ENCODE data around the gene FBXW12.

FBXW12 gene

DNA sequence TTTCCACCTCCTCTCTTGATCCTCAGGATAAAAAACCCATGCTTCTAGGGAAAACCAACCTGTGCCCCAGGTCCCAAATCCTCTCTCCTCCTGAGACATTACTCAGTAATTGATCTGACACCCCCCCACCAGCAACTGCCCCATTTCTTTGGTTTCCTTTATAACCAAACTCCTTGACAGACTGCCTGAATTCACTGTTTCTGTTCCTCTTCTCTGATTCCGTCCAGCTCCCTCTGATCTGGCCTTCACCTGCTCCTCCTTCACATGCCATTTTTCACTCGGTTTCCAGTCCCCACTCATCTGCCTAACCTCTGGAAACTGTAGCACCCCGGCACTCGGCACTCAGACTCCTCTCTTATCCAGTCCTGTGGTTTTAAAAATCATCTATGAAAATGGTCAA, 65.8 kb downstream of the FBXW12 start:
- DNase-seq: no peak

DNA sequence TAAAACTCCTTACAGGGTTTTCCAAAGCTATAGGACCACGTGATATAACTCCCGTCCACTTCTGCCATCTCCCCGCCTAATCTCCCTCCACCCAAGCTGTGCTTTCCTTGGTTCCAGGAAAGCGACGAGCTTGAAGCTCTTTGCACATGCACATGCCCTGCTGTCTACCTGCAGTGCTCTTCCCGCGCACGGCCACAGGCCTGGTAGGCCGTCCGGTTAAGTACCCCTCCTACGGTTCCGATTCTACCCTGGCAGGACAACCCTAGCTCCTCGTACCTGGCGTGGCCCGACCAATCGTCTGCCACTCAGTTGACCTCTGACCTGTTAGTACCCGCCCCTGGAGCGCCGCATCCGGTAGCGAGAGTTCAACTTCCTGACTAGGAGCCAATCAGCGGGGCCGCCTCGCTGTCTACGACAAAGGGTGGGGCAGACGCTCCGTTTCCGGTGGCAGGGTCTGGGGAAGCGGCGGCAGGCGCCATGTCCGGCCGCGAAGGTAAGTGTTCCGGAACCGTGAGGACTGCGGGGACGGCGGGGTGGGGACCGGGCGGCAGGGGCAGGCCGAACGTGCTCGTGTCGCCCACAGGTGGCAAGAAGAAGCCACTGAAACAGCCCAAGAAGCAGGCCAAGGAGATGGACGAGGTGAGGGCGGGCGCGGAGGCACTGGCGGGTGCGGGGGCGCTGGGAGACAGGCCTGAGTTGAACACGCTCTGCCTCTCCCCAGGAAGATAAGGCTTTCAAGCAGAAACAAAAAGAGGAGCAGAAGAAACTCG, 68.0 kb downstream of the FBXW12 start, which contains the start of the genes CCDC51 and TMA7:
Gene CCDC51, minus strand, starts transcription at position 300 of the 770 bp plus-strand sequence. CDS start 4,991 bp downstream, outside the sequence.
Gene TMA7, plus strand, starts transcription at position 438 of the 770 bp plus-strand sequence. Its CDS starts 40 bp downstream, at position 478.
- DNase-seq: peak; percentile 97

DNA sequence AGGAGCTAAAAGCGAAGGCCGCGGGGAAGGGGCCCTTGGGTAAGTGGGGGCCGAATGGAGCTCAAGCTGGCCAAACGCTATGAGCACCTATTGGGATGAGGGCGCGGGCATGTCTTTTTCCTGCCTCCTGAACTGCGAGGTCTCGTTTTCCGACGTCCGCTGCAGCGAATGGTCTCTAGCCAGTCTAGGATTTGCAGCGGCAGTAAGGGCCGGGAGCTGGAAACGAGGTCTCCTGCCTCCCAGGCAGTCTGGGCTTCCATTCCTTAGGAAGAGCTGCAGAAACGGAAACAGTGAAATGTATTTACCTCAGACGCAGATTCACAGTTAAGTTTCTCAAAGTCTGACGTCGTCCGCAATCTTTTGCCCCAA, 68.6 kb downstream of the FBXW12 start:
- peak; percentile 21 for DNase-seq

DNA sequence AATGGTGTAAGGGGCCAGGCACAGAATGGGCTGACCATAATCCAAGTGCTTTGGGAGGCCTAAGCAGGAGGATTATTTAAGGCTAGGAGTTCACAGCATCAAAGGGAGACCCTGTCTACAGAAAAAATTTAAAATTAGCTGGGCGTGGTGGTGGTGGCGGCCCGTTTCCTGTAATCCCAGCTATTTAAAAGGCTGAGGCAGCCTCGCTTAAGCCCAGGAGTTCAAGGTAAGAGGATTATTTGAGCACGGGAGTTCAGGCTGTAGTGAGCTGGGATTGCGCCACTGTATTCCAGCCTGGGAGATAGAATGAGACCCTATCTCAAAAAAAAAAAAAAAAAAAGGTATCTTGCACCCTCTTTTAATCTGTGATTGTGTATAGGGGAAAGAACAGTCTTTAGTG, 69.9 kb downstream of the FBXW12 start:
- DNase-seq: no peak
